Posterior vena cava (tissue), 2 donors: ENCODE data around the gene SLC6A15. TPM values are rescaled to one million over a fixed set of nuclear protein-coding genes. Genes with fewer than 3 reads are reported as not detected.

ENCODE experiments used
- DNase-seq: peaks from one replicate; pipeline ENCODE4 v3.0.0-alpha.2; 2020; ENCODE audit warnings: low spot score
- intact Hi-C, 2 donors: fragments of 100-400 bp; cut with DNase I; formaldehyde crosslinking; loops; one replicate each; pipeline versions ENCODE4 v1.14.1 to v1.14.2; 2022 to 2023
- total RNA-seq, 2 donors: library from RNA; stranded (reverse); fragmentation: NEBNext Ultra II Directional; extraction: Animal tissue kit (Norgen Biotek cat#: 25700); gene quantifications; one replicate each; pipeline ENCODE4 v1.2.1, GENCODE V29; 2021
- donor health status: DM: yes; HTN: yes; CAD: no.
- donor health status: DM: yes; HTN: yes; CAD: no.

The SLC6A15 gene
- total RNA-seq, 2 donors from 2014 or later: 0.24 to 0.97 TPM

DNA sequence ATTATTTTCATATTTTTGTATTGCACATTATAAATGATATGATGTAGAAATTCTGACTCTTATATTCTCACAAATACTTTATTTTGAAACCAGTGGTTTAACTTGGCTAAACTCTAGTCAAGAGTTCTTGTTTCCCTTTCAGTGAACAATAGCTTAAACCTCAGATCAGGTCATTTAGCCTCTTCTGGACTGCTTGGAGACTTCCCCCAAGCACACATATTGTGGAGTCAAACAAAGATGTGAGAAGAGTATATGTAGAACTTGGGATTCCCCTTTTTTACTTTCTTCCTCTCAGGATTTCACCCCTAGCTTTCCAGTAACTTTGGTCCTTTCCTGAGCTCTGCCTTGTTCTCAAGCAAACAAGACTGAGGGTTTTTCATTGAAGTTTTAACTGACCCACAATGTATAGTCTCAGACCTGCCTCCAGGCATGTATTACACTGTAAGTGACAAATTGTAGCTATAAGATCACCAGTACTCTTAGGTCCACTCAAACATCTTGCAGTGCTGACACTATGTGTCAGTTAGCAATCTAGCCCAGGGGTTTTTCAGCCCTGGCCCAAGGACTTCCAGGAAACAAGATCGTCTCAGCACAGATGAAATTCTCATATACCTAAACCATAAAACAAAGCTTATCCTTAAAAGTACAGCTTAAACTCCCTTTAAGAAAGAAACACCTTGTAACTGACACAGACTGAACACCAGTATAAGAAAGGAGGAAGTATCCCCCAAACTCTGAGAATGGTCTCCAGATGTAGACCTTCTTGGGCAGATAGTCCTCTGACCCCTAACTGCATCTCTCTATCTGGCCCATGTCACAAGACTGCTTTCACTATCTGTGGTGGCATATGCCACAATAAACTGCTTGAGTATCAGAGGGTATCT is 98.6 kb downstream of the SLC6A15 start:
- no peak for DNase-seq
- intact Hi-C loops: no loop called here

DNA sequence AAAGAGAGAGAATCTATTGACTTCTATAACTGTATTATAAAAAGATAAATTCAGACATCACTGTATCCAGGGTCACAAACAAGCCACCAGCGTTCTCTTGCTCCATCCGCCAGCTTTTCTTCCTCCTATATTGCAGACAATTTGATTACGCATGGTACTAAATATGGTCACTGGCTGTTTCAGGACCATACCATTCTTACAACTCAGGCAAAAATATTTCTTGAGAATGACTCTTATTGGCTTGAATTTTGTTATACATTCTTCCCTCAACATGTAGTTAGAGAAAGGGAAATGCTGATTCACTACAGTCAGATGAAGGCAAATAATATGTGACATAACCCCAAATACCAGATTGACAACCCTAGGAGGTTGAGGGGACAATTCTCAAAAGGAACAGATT is 101.3 kb downstream of the SLC6A15 start:
- intact Hi-C loops: no loop called here
- DNase-seq: no peak

DNA sequence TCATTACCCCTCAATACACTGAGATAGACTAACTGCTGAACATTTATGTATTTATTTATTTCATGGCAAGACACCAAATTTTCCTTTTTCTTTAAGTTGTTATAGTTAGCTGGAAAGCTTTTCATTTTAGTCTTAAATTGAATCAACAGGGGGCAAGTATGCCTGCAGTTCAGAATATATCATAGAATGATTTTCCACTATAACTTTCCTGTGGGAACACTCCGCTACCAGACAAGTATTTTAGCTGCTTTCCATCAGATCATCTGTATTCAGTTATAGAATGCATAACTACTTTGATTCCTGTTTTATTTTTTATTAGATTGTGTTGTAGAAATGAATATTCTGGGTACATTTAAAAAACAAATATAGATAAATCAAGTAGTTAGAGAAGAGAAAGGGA is 102.0 kb downstream of the SLC6A15 start:
- DNase-seq: no peak
- intact Hi-C loops: no loop called here

Other genes with a start within 250 kb of the SLC6A15 start
- gene TSPAN19, start 123.5 kb upstream of the SLC6A15 start, total RNA-seq: not detected
- gene LRRIQ1, start 123.6 kb upstream of the SLC6A15 start, total RNA-seq: under 1 TPM in 1 of 2 donors, not detected in 1; 0.14 TPM